Skeletal muscle tissue (tissue), 4 donors: Measurements from ENCODE around the gene STAG3. TPM values are rescaled to one million over a fixed set of nuclear protein-coding genes. Genes with fewer than 3 reads are reported as not detected.
"Not testable (repeated sequence)": the region's sequence is repeated elsewhere in the genome, so short reads cannot be mapped to it uniquely, and the experiment has no call there.

Experiments used
- H3K27ac ChIP-seq: one replicate; pipeline ENCODE4 v1.7.0; 2013; ENCODE audit warnings: mild to moderate bottlenecking, low read depth, low read length, inconsistent platforms
- H3K27me3 ChIP-seq, 3 donors: one replicate each; pipeline ENCODE4 v1.7.0; 2013; ENCODE audit warnings: low read length in 3 of 3; ENCODE audit not compliant: control insufficient read depth in 3 of 3, insufficient read depth in 3 of 3
- H3K36me3 ChIP-seq, 3 donors: one replicate each; pipeline ENCODE4 v1.7.0; 2013; ENCODE audit warnings: low read length in 3 of 3; ENCODE audit not compliant: control insufficient read depth in 3 of 3, insufficient read depth in 3 of 3
- H3K4me1 ChIP-seq, 3 donors: one replicate each; pipeline ENCODE4 v1.7.0; 2013; ENCODE audit warnings: low read length in 3 of 3, mild to moderate bottlenecking in 3 of 3; ENCODE audit not compliant: control insufficient read depth in 3 of 3, insufficient read depth in 3 of 3
- H3K4me3 ChIP-seq, 3 donors: one replicate each; pipeline ENCODE4 v1.7.0; 2013; ENCODE audit warnings: low read length in 3 of 3
- H3K9ac ChIP-seq, 3 donors: one replicate each; pipeline ENCODE4 v1.7.0; 2013; ENCODE audit warnings: low read length in 3 of 3, mild to moderate bottlenecking in 3 of 3, moderate library complexity in 2 of 3, low read depth in 1 of 3
- H3K9me3 ChIP-seq, 3 donors: one replicate each; pipeline ENCODE4 v1.7.0; 2013; ENCODE audit warnings: low read length in 3 of 3; ENCODE audit not compliant: control insufficient read depth in 3 of 3
- total RNA-seq: library from RNA; depleted of rRNA; stranded (reverse); fragments of >200 nt; gene quantifications from one replicate; pipeline ENCODE4 v1.2.3, GENCODE V29; 2014
- donor health status: Osteomylitis.

Gene STAG3
- total RNA-seq, 1 donor from 2014 or later: 0.52 TPM

GRCh38 chr7:100173806-100174495, 3.8 kb upstream of the STAG3 start:
- peaks cover 5 to 9% (median 6%) of the 10 kb centered on the region in 3 donors for H3K4me1 ChIP-seq
- H3K27ac ChIP-seq: no peak overlapping the region
- H3K9me3 ChIP-seq: no peaks in the 10 kb centered on the region
- no peak overlapping the region for H3K9ac ChIP-seq
- no peaks in the 10 kb centered on the region for H3K36me3 ChIP-seq
- no peak overlapping the region for H3K4me3 ChIP-seq
- peaks cover 12 to 34% (median 18%) of the 10 kb centered on the region in 3 donors for H3K27me3 ChIP-seq

DNA sequence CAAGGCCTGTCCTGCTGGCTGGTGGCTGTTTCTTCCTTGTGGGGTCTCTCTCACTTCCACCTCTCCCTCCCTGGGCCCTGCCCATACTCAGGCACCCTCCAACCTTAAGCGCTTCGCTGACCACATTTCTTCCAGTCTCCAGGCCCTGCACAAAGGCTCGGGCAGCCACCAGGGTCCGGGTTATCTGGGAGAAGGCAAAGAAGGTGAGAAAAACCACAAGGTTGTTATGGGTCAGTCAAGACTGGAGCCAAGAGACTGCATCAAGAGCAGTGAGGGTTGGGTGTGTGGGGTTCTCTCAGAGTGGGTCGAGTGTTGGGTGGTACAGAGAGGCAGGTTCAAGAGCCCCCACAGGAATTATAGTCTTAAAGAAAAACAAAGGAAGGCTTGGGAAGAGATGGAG, 3.1 kb upstream of the STAG3 start:
- H3K9me3 ChIP-seq: no peaks in the 10 kb centered on the region
- H3K27me3 ChIP-seq: peaks cover 12 to 38% (median 14%) of the 10 kb centered on the region in 3 donors
- H3K4me3 ChIP-seq: no peak overlapping the region
- H3K27ac ChIP-seq: no peak overlapping the region
- H3K4me1 ChIP-seq: peaks cover 5 to 9% (median 6%) of the 10 kb centered on the region in 3 donors
- no peak overlapping the region for H3K9ac ChIP-seq
- H3K36me3 ChIP-seq: no peaks in the 10 kb centered on the region

- no peaks in the 10 kb centered on the region for H3K36me3 ChIP-seq
- no peaks in the 10 kb centered on the region for H3K9me3 ChIP-seq
- peaks cover 10 to 44% (median 12%) of the 10 kb centered on the region in 3 donors for H3K27me3 ChIP-seq
- no peak overlapping the region for H3K4me3 ChIP-seq
- H3K4me1 ChIP-seq: peaks cover 5 to 9% (median 6%) of the 10 kb centered on the region in 3 donors
- no peak overlapping the region for H3K27ac ChIP-seq
- H3K9ac ChIP-seq: no peak overlapping the region
Observed at GRCh38 chr7:100175296-100175935, 2.3 kb upstream of the STAG3 start.

DNA sequence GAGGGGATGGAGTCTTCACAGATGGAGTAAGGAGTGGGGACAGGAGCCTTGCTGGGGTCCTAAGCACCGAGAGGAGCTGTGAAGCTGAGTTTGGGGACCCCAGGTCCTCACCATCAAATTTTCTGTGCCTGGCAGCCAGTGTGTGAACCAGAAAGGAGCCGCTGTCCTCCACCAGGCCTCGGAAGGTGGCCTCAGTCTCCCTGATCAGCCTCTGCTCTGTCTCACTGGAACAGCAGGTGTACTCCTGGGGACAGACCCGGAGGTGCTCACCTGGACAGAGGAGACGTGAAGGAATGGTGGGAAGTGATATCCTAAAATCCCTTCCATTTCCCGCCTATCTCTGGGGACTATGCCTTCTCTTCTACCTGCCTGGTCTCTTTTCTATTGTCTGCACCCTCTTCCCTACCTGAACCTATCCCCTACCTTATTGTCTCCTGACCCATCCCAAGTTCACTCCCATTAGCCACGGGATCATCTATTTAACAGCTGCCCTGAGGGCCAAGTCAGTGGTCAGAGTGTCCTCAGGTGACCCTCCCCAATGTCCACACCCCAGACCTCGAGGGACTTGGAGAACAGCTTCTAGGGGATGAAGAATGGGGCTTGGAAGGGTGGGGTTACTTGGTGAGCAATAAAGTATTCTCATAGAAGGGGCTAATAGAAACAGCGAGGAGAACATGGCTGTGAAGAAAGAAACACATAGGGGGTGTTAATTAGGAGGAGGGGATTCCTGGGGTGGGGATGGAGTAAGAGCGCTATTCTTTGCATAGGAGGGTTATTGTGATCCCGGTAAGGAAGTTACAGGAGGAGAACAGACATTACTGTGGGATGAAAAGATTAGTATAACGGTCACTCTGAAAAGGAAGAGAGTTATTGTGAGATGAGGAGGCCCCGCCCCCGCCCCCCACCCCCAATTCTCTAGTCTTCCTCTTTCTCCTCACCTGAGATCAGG, 1.3 kb upstream of the STAG3 start:
- H3K36me3 ChIP-seq: no peaks in the 10 kb centered on the region
- H3K4me3 ChIP-seq: peak overlapping the region in 1 of 3 donors; percentile 68
- H3K9me3 ChIP-seq: no peaks in the 10 kb centered on the region
- H3K4me1 ChIP-seq: peaks cover 5 to 9% (median 6%) of the 10 kb centered on the region in 3 donors
- H3K9ac ChIP-seq: no peak overlapping the region
- H3K27ac ChIP-seq: no peak overlapping the region
- H3K27me3 ChIP-seq: peaks cover 5 to 47% (median 7%) of the 10 kb centered on the region in 3 donors

DNA sequence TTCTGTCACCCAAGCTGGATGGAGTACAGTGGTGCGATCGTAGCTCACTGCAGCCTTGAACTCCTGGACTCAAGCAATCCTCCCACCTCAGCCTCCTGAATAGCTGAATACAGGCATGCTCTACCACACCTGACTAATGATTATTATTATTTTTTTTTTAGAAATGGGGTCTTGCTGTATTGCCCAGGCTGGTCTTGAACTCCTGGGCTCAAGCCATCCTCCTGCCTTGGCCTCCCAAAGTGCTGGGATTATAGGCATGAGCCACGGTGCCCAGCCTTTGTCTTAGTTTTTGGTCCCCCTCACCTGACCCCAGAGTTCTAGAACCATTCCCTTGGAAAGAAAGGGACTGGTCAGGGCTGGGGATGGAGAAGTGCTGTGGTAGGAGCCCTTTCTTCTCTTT, 2.4 kb downstream of the STAG3 start:
- H3K4me3 ChIP-seq, H3K27ac ChIP-seq, H3K36me3 ChIP-seq, H3K9ac ChIP-seq, H3K4me1 ChIP-seq, H3K9me3 ChIP-seq: not testable (repeated sequence)
- H3K27me3 ChIP-seq: peaks cover 0 to 34% (median 3%) of the 10 kb centered on the region in 3 donors

- H3K4me3 ChIP-seq, H3K9ac ChIP-seq, H3K27ac ChIP-seq, H3K4me1 ChIP-seq, H3K36me3 ChIP-seq, H3K9me3 ChIP-seq: not testable (repeated sequence)
- H3K27me3 ChIP-seq: peaks cover 0 to 33% (median 3%) of the 10 kb centered on the region in 3 donors
Observed at GRCh38 chr7:100182616-100183015, 4.9 kb downstream of the STAG3 start.

- peaks cover 0 to 29% (median 3%) of the 10 kb centered on the region in 3 donors for H3K27me3 ChIP-seq
Observed at GRCh38 chr7:100183090-100183489, 5.4 kb downstream of the STAG3 start.

DNA sequence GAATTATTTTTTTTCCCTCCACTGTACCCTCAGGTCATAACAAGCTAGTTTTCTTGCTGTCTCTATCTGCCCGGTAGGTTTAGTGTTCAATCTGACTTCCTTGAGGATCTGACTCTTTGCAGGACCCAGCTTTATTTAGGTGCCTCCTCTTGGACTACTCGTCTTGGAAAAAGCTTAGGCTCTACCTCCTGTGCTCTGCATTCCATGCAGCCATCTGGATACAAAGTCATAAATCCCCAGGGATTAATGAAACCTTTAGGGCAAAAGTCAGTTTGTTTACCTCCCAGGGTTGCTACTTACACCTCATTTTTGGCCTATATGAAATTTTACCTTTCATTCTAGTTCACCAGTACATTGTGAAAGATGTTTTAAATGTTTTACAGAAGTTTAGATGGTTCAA, 8.0 kb downstream of the STAG3 start:
- H3K27me3 ChIP-seq: peaks cover 0 to 6% (median 0%) of the 10 kb centered on the region in 3 donors
- H3K36me3 ChIP-seq: no peaks in the 10 kb centered on the region
- H3K9me3 ChIP-seq: no peaks in the 10 kb centered on the region

More at GRCh38 chr7:100183090-100183489, 5.4 kb downstream of the STAG3 start:
- H3K36me3 ChIP-seq, H3K9me3 ChIP-seq, H3K4me3 ChIP-seq, H3K4me1 ChIP-seq, H3K27ac ChIP-seq, H3K9ac ChIP-seq: not testable (repeated sequence)

GRCh38 chr7:100189061-100189460, 11.3 kb downstream of the STAG3 start:
- no peak overlapping the region for H3K9ac ChIP-seq
- H3K36me3 ChIP-seq: no peaks in the 10 kb centered on the region
- H3K27ac ChIP-seq: no peak overlapping the region
- peaks cover 0 to 3% (median 0%) of the 10 kb centered on the region in 3 donors for H3K27me3 ChIP-seq
- no peaks in the 10 kb centered on the region for H3K9me3 ChIP-seq
- no peak overlapping the region for H3K4me3 ChIP-seq
- no peaks in the 10 kb centered on the region for H3K4me1 ChIP-seq

More for the DNA sequence above, 8.0 kb downstream of the STAG3 start:
- Histone ChIP-seq H3K27ac (no peak overlapping the region), H3K9ac (no peak overlapping the region), H3K4me3 (no peak overlapping the region), H3K4me1 (no peaks in the 10 kb centered on the region)
